Stimulated activated memory B cell treated with anti-CD40 and anti-IgM and Interleukin-4, amounts not matched to agents 10 μg/mL and 1 μg/mL and 100 μg/mL, for 72 hours (primary cell): ENCODE data around the gene TIAL1.

Experiments used
- ATAC-seq: fragments of 150-1000 bp; cut with Tn5 transposase; 2 replicates; pipeline ENCODE4 v1.10.0; 2021
- H3K27ac Mint-ChIP-seq: one replicate; pipeline ENCODE4 v1.8.0; 2022; ENCODE audit warnings: mild to moderate bottlenecking, mixed read lengths
- H3K27me3 Mint-ChIP-seq: one replicate; pipeline ENCODE4 v1.8.0; 2022; ENCODE audit warnings: mixed read lengths
- H3K36me3 Mint-ChIP-seq: one replicate; pipeline ENCODE4 v1.8.0; 2022; ENCODE audit warnings: mixed read lengths
- H3K4me1 Mint-ChIP-seq: one replicate; pipeline ENCODE4 v1.8.0; 2022; ENCODE audit warnings: mixed read lengths
- H3K4me3 Mint-ChIP-seq: one replicate; pipeline ENCODE4 v1.8.0; 2022; ENCODE audit warnings: mild to moderate bottlenecking, moderate library complexity, mixed read lengths
- H3K9me3 Mint-ChIP-seq: one replicate; pipeline ENCODE4 v1.8.0; 2022; ENCODE audit warnings: mixed read lengths

The TIAL1 gene

GRCh38 chr10:119543814-119544642, 52.7 kb downstream of the TIAL1 start:
- Mint-ChIP-seq H3K9me3 (no peaks in the 10 kb centered on the region), H3K27ac (peak overlapping the region; percentile 54), H3K4me1 (peaks cover 37% of the 10 kb centered on the region), H3K36me3 (peaks cover 6% of the 10 kb centered on the region), H3K4me3 (peak overlapping the region; percentile 75), H3K27me3 (peaks cover 18% of the 10 kb centered on the region)
- ATAC-seq = no peak

- Mint-ChIP-seq H3K27me3 (peaks cover 10% of the 10 kb centered on the region), H3K36me3 (peaks cover 6% of the 10 kb centered on the region), H3K4me1 (peaks cover 46% of the 10 kb centered on the region), H3K4me3 (peak overlapping the region; percentile 75), H3K27ac (peak overlapping the region; percentile 54), H3K9me3 (no peaks in the 10 kb centered on the region)
- ATAC-seq = peak; percentile 67
These were observed 53.6 kb downstream of the TIAL1 start for GRCh38 chr10:119542988-119543813.

- peak; percentile 90 for ATAC-seq
- H3K4me1 Mint-ChIP-seq = peaks cover 53% of the 10 kb centered on the region
- peaks cover 6% of the 10 kb centered on the region for H3K36me3 Mint-ChIP-seq
- H3K4me3 Mint-ChIP-seq = peak within 1 kb of the TSS; percentile 90
- H3K27ac Mint-ChIP-seq = peak within 1 kb of the TSS; percentile 84
- H3K9me3 Mint-ChIP-seq = no peaks in the 10 kb centered on the region
- peaks cover 3% of the 10 kb centered on the region for H3K27me3 Mint-ChIP-seq
These were observed 54.3 kb downstream of the TIAL1 start, which contains the start of gene RGS10 for GRCh38 chr10:119542357-119542987. RGS10 (minus strand) TSS chr10:119542719; CDS start chr10:119542638, 81 bp downstream.

GRCh38 chr10:119541459-119542356, 55.1 kb downstream of the TIAL1 start:
- Mint-ChIP-seq H3K36me3 (peaks cover 6% of the 10 kb centered on the region), H3K27ac (peak overlapping the region; percentile 84), H3K9me3 (no peaks in the 10 kb centered on the region), H3K4me3 (peak overlapping the region; percentile 90), H3K27me3 (no peaks in the 10 kb centered on the region), H3K4me1 (peaks cover 61% of the 10 kb centered on the region)
- peak; percentile 35 for ATAC-seq

GRCh38 chr10:119541046-119541445, 55.7 kb downstream of the TIAL1 start:
- Mint-ChIP-seq H3K36me3 (peaks cover 6% of the 10 kb centered on the region), H3K4me1 (peaks cover 63% of the 10 kb centered on the region), H3K4me3 (peak overlapping the region; percentile 90), H3K9me3 (no peaks in the 10 kb centered on the region), H3K27ac (peak overlapping the region; percentile 84), H3K27me3 (no peaks in the 10 kb centered on the region)
- ATAC-seq = no peak

- H3K4me3 Mint-ChIP-seq = peak overlapping the region; percentile 40
- peaks cover 6% of the 10 kb centered on the region for H3K36me3 Mint-ChIP-seq
- H3K4me1 Mint-ChIP-seq = peaks cover 69% of the 10 kb centered on the region
- H3K27ac Mint-ChIP-seq = peak overlapping the region; percentile 84
- H3K27me3 Mint-ChIP-seq = no peaks in the 10 kb centered on the region
- ATAC-seq = no peak
- no peaks in the 10 kb centered on the region for H3K9me3 Mint-ChIP-seq
These were observed 56.7 kb downstream of the TIAL1 start for GRCh38 chr10:119540038-119540437.

- Mint-ChIP-seq H3K9me3 (no peaks in the 10 kb centered on the region), H3K4me1 (peaks cover 69% of the 10 kb centered on the region), H3K27ac (peak overlapping the region; percentile 55), H3K27me3 (no peaks in the 10 kb centered on the region), H3K36me3 (peaks cover 6% of the 10 kb centered on the region), H3K4me3 (peak overlapping the region; percentile 50)
- ATAC-seq = no peak
These were observed 57.4 kb downstream of the TIAL1 start for GRCh38 chr10:119539359-119539825.

GRCh38 chr10:119538632-119539358, 58.0 kb downstream of the TIAL1 start:
- Mint-ChIP-seq H3K27ac (peak overlapping the region; percentile 55), H3K9me3 (no peaks in the 10 kb centered on the region), H3K4me1 (peaks cover 66% of the 10 kb centered on the region), H3K36me3 (peaks cover 6% of the 10 kb centered on the region), H3K4me3 (peak overlapping the region; percentile 50), H3K27me3 (no peaks in the 10 kb centered on the region)
- ATAC-seq = no peak

GRCh38 chr10:119537953-119538630, 58.7 kb downstream of the TIAL1 start:
- peak overlapping the region; percentile 55 for H3K27ac Mint-ChIP-seq
- no peaks in the 10 kb centered on the region for H3K9me3 Mint-ChIP-seq
- peak overlapping the region; percentile 24 for H3K4me3 Mint-ChIP-seq
- peaks cover 6% of the 10 kb centered on the region for H3K36me3 Mint-ChIP-seq
- peaks cover 61% of the 10 kb centered on the region for H3K4me1 Mint-ChIP-seq
- ATAC-seq = no peak
- H3K27me3 Mint-ChIP-seq = no peaks in the 10 kb centered on the region

- no peak overlapping the region for H3K4me3 Mint-ChIP-seq
- no peak overlapping the region for H3K27ac Mint-ChIP-seq
- no peaks in the 10 kb centered on the region for H3K9me3 Mint-ChIP-seq
- H3K27me3 Mint-ChIP-seq = no peaks in the 10 kb centered on the region
- peaks cover 57% of the 10 kb centered on the region for H3K4me1 Mint-ChIP-seq
- no peak for ATAC-seq
- H3K36me3 Mint-ChIP-seq = peaks cover 12% of the 10 kb centered on the region
These were observed 60.2 kb downstream of the TIAL1 start for GRCh38 chr10:119536508-119537025.

- no peak overlapping the region for H3K4me3 Mint-ChIP-seq
- H3K9me3 Mint-ChIP-seq = no peaks in the 10 kb centered on the region
- peaks cover 51% of the 10 kb centered on the region for H3K4me1 Mint-ChIP-seq
- no peak for ATAC-seq
- no peak overlapping the region for H3K27ac Mint-ChIP-seq
- no peaks in the 10 kb centered on the region for H3K27me3 Mint-ChIP-seq
- peaks cover 12% of the 10 kb centered on the region for H3K36me3 Mint-ChIP-seq
These were observed 60.8 kb downstream of the TIAL1 start for GRCh38 chr10:119535837-119536507.

- H3K36me3 Mint-ChIP-seq = peaks cover 11% of the 10 kb centered on the region
- H3K27ac Mint-ChIP-seq = no peak overlapping the region
- no peak overlapping the region for H3K4me3 Mint-ChIP-seq
- peaks cover 45% of the 10 kb centered on the region for H3K4me1 Mint-ChIP-seq
- ATAC-seq = no peak
- no peaks in the 10 kb centered on the region for H3K9me3 Mint-ChIP-seq
- no peaks in the 10 kb centered on the region for H3K27me3 Mint-ChIP-seq
These were observed 61.5 kb downstream of the TIAL1 start for GRCh38 chr10:119535305-119535704.

- Mint-ChIP-seq H3K36me3 (peaks cover 6% of the 10 kb centered on the region), H3K9me3 (no peaks in the 10 kb centered on the region), H3K27me3 (no peaks in the 10 kb centered on the region), H3K27ac (no peak overlapping the region), H3K4me3 (no peak overlapping the region), H3K4me1 (peaks cover 37% of the 10 kb centered on the region)
- ATAC-seq = no peak
These were observed 63.3 kb downstream of the TIAL1 start for GRCh38 chr10:119533473-119533872.
